K562 (cell line): ENCODE results near the gene SLC5A5. TPM values are rescaled to one million over a fixed set of nuclear protein-coding genes. Genes with fewer than 3 reads are reported as not detected.

Experiments used
- CAMTA2 ChIP-seq: fragments of 250-450 bp; sonication (Bioruptor Pico); conservative IDR thresholded peaks from 2 replicates; pipeline ENCODE4 v1.5.1; 2022
- CEBPG ChIP-seq, 3 experiments: fragments of 200-800 bp in 1 of 3; sonication (Bioruptor generic) in 1 of 3; sonication (generic) in 1 of 3; formaldehyde crosslinking in 1 of 3; IDR thresholded peaks in 2 of 3; conservative IDR thresholded peaks in 1 of 3; 2 replicates each; pipeline versions ENCODE4 v1.6.1 to v1.8.0; 2016 to 2022; ENCODE audit warnings: missing compliant biosample characterization in 2 of 3, missing genetic modification characterization in 2 of 3, mild to moderate bottlenecking in 1 of 3, missing genetic modification reagents in 1 of 3
- CXXC5 ChIP-seq: fragments of 250-450 bp; sonication (Bioruptor Pico); IDR thresholded peaks from 2 replicates; pipeline ENCODE4 v1.8.0; 2022; ENCODE audit warnings: inconsistent platforms, mild to moderate bottlenecking, moderate library complexity
- GTF2A2 ChIP-seq: IDR thresholded peaks from 2 replicates; pipeline ENCODE4 v1.6.1; 2016; ENCODE audit warnings: mild to moderate bottlenecking, missing genetic modification characterization, missing compliant biosample characterization
- NEUROD1 ChIP-seq: fragments of 150-350 bp; IDR thresholded peaks from 2 replicates; pipeline ENCODE4 v1.6.1; 2014; ENCODE audit warnings: borderline replicate concordance, low read length, low read depth; ENCODE audit not compliant: partially characterized antibody
- RBBP5 ChIP-seq: fragments of 200-600 bp; sonication (generic); IDR thresholded peaks from 2 replicates; pipeline ENCODE4 v1.6.1; 2012; ENCODE audit warnings: borderline replicate concordance, mild to moderate bottlenecking, low read length, control low read depth, inconsistent platforms; ENCODE audit not compliant: insufficient read depth, poor library complexity, severe bottlenecking
- SIN3A ChIP-seq, 2 experiments: fragments of 150-350 bp in 1 of 2; IDR thresholded peaks; 2 replicates each; pipeline ENCODE4 v1.6.1; 2011 to 2016; ENCODE audit warnings: borderline replicate concordance in 2 of 2, low read depth in 2 of 2, low read length in 2 of 2, mild to moderate bottlenecking in 2 of 2, moderate library complexity in 2 of 2; ENCODE audit not compliant: control insufficient read depth in 1 of 2
- YY1 ChIP-seq, 3 experiments: IDR thresholded peaks; 2 replicates each; pipeline ENCODE4 v1.6.1; 2011; ENCODE audit warnings: low read length in 2 of 3, mild to moderate bottlenecking in 2 of 3, moderate library complexity in 2 of 3, borderline replicate concordance in 1 of 3, control low read depth in 1 of 3, low read depth in 1 of 3; ENCODE audit not compliant: insufficient read depth in 3 of 3, insufficient replicate concordance in 2 of 3, control insufficient read depth in 1 of 3, insufficient read length in 1 of 3; ENCODE audit errors: extremely low read depth in 1 of 3
- ZFP30 ChIP-seq: fragments of 250-450 bp; sonication (Bioruptor Pico); IDR thresholded peaks from 2 replicates; pipeline ENCODE4 v1.8.0; 2022; ENCODE audit warnings: moderate library complexity, mild to moderate bottlenecking, inconsistent platforms, borderline replicate concordance
- ZNF586 ChIP-seq: fragments of 450-650 bp; formaldehyde crosslinking; conservative IDR thresholded peaks from 2 replicates; pipeline ENCODE4 v1.4.0; 2020; ENCODE audit warnings: mild to moderate bottlenecking, moderate library complexity
- polyA plus RNA-seq, 8 experiments: library from polyadenylated mRNA; depleted of rRNA in 4 of 8; stranded (reverse) in 5 of 8; unstranded in 3 of 8; fragments of >200 nt; fragmentation: Nextera tagmentation in 2 of 8; fragmentation: Illumina TruSeq in 1 of 8; extraction: Ambion mirVana in 2 of 8; extraction: Trizol in 1 of 8; gene quantifications; 2 replicates each; pipeline versions ENCODE4 v1.2.1 to v1.2.3, GENCODE V29; 2011 to 2014; ENCODE audit warnings: inconsistent platforms in 1 of 8, missing spikeins in 1 of 8
- total RNA-seq, 7 experiments: library from RNA; depleted of rRNA in 6 of 7; stranded (reverse); fragments of >200 nt in 6 of 7; fragmentation: Illumina TruSeq in 2 of 7; extraction: Trizol in 2 of 7; gene quantifications; 2 replicates each; pipeline versions ENCODE4 v1.2.1 to v1.2.3, GENCODE V29; 2011 to 2021; ENCODE audit warnings: low replicate concordance in 1 of 7
- TF ChIP-seq, protein P1 (sequence below), 3 experiments: IDR thresholded peaks in 2 of 3; conservative IDR thresholded peaks in 1 of 3; 2 replicates each; pipeline ENCODE4 v1.5.1; 2011 to 2012; ENCODE audit warnings: low read length in 3 of 3, mild to moderate bottlenecking in 3 of 3, control low read depth in 2 of 3, improper control_type of control experiment in 1 of 3, inconsistent platforms in 1 of 3, low read depth in 1 of 3, mixed read lengths in 1 of 3, moderate library complexity in 1 of 3; ENCODE audit not compliant: insufficient read depth in 2 of 3
- TF ChIP-seq, protein P2 (sequence below), 2 experiments: fragments of 250-450 bp in 1 of 2; fragments of 450-650 bp in 1 of 2; sonication (Bioruptor Pico) in 1 of 2; IDR thresholded peaks; 2 replicates each; pipeline versions ENCODE4 v1.6.1 to v1.8.0; 2016 to 2021; ENCODE audit warnings: mild to moderate bottlenecking in 2 of 2, moderate library complexity in 2 of 2, missing compliant biosample characterization in 1 of 2, missing genetic modification characterization in 1 of 2
- TF ChIP-seq, protein P3 (sequence below): sonication (generic); formaldehyde crosslinking; IDR thresholded peaks from 2 replicates; pipeline ENCODE4 v1.8.0; 2022; ENCODE audit warnings: missing genetic modification reagents, mild to moderate bottlenecking, borderline replicate concordance

SLC5A5 gene
- total and polyA plus RNA-seq, 9 of the 15 experiments (the other 6 are each of a cell fraction or from before 2014, with no cell fraction given), result 0.10 to 0.73 (median 0.23) TPM

DNA sequence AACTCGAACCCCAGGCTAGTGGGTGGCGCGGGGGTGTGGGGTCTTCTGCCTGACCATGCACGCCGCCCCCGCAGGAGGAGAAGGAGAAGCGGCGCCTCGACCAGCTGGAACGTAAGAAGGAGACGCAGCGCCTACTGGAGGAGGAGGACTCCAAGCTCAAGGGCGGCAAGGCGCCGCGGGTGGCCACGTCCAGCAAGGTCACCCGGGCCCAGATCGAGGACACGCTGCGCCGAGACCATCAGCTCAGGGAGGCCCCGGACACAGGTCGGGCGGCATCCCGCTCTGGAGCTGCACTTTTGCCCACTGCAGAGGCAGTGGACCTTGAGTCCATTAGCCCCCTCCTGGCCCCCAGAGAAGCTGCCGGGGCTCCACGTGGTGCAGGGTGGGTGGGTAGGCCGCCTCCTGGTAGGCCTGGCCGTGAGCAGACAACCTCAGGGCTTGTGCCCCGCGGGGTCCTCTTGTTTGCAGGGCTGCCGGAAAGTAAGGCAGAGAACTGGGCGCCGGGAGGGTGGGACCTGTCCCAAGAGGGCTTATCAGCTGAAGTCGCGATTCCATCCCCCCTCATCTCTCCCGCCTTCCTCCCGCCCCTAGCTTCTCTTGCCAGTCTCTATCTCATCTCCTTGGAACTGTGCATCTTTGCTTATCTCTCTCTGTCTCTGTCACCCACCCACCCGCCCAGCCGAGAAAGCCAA lies 71.0 kb downstream of the SLC5A5 start (continued):
- TF ChIP-seq, protein P1, sequence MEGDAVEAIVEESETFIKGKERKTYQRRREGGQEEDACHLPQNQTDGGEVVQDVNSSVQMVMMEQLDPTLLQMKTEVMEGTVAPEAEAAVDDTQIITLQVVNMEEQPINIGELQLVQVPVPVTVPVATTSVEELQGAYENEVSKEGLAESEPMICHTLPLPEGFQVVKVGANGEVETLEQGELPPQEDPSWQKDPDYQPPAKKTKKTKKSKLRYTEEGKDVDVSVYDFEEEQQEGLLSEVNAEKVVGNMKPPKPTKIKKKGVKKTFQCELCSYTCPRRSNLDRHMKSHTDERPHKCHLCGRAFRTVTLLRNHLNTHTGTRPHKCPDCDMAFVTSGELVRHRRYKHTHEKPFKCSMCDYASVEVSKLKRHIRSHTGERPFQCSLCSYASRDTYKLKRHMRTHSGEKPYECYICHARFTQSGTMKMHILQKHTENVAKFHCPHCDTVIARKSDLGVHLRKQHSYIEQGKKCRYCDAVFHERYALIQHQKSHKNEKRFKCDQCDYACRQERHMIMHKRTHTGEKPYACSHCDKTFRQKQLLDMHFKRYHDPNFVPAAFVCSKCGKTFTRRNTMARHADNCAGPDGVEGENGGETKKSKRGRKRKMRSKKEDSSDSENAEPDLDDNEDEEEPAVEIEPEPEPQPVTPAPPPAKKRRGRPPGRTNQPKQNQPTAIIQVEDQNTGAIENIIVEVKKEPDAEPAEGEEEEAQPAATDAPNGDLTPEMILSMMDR (IDR thresholded peaks at IDR 0.05 in 2 of 3, conservative IDR thresholded peaks at IDR 0.05 in 1 of 3; ENCODE audit: insufficient read depth in 2 of 3, low read depth in 1 of 3, low read length in 3 of 3), result peak; percentile 57 to 92 (median 63)
- TF ChIP-seq SIN3A (IDR thresholded peaks at IDR 0.05; ENCODE audit: borderline replicate concordance in 2 of 2, control insufficient read depth in 1 of 2, low read depth in 2 of 2, low read length in 2 of 2) (peak in 1 of 2 experiments; percentile 2; a peak in 1 of 4 replicates), CAMTA2 (no peak), GTF2A2 (tag) (no peak), RBBP5 (no peak), CXXC5 (peak; percentile 60; the same call in 1 of the 2 replicates), YY1 (IDR thresholded peaks at IDR 0.05; ENCODE audit: borderline replicate concordance in 1 of 3, control insufficient read depth in 1 of 3, extremely low read depth in 1 of 3, insufficient read depth in 3 of 3, insufficient read length in 1 of 3, insufficient replicate concordance in 2 of 3, low read depth in 1 of 3, low read length in 2 of 3) (peak in 1 of 3 experiments; percentile 0), ZNF586 (CRISPR knock-in tag) (no peak), NEUROD1 (peak; percentile 17), CEBPG (CRISPR knock-in tag; IDR thresholded peaks at IDR 0.05) (no peak), CEBPG (tag; conservative IDR thresholded peaks at IDR 0.05 in 1 of 2, IDR thresholded peaks at IDR 0.05 in 1 of 2) (no peak), ZFP30 (CRISPR knock-in tag) (no peak)
- TF ChIP-seq, protein P2, sequence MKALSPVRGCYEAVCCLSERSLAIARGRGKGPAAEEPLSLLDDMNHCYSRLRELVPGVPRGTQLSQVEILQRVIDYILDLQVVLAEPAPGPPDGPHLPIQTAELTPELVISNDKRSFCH (CRISPR knock-in tag; IDR thresholded peaks at IDR 0.05), result no peak
- TF ChIP-seq, protein P2 (tag; IDR thresholded peaks at IDR 0.05), result 0 out of 2 replicates have a peak, but pooled peaks have one; percentile 32
- TF ChIP-seq, protein P3, sequence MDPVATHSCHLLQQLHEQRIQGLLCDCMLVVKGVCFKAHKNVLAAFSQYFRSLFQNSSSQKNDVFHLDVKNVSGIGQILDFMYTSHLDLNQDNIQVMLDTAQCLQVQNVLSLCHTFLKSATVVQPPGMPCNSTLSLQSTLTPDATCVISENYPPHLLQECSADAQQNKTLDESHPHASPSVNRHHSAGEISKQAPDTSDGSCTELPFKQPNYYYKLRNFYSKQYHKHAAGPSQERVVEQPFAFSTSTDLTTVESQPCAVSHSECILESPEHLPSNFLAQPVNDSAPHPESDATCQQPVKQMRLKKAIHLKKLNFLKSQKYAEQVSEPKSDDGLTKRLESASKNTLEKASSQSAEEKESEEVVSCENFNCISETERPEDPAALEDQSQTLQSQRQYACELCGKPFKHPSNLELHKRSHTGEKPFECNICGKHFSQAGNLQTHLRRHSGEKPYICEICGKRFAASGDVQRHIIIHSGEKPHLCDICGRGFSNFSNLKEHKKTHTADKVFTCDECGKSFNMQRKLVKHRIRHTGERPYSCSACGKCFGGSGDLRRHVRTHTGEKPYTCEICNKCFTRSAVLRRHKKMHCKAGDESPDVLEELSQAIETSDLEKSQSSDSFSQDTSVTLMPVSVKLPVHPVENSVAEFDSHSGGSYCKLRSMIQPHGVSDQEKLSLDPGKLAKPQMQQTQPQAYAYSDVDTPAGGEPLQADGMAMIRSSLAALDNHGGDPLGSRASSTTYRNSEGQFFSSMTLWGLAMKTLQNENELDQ, result no peak
